Peyer's patch (tissue), 4 donors: ENCODE data around the gene ZNRF1. TPM values are rescaled to one million over a fixed set of nuclear protein-coding genes. Genes with fewer than 3 reads are reported as not detected.

ENCODE experiments used
- DNase-seq, 3 donors: peaks; one replicate each; pipeline ENCODE4 v3.0.0-alpha.2; 2017 to 2019
- H3K27ac ChIP-seq, 4 donors: fragments of 200-600 bp; sonication (generic); one replicate each; pipeline ENCODE4 v1.5.1; 2016 to 2019
- H3K27me3 ChIP-seq, 2 donors: fragments of 200-600 bp; sonication (generic); one replicate each; pipeline ENCODE4 v1.5.1; 2019
- H3K36me3 ChIP-seq, 3 donors: fragments of 200-600 bp; sonication (generic); one replicate each; pipeline ENCODE4 v1.5.1; 2016 to 2019
- H3K4me1 ChIP-seq, 4 donors: fragments of 200-600 bp; sonication (generic); one replicate each; pipeline ENCODE4 v1.5.1; 2016 to 2019
- H3K4me3 ChIP-seq, 4 donors: fragments of 200-600 bp; sonication (generic); 1 replicate in 3 of 4; 2 replicates in 1 of 4; pipeline ENCODE4 v1.5.1; 2016 to 2019; ENCODE audit warnings: mild to moderate bottlenecking in 1 of 4
- H3K9me3 ChIP-seq, 4 donors: fragments of 200-600 bp; sonication (generic); one replicate each; pipeline ENCODE4 v1.5.1; 2016 to 2019; ENCODE audit warnings: mild to moderate bottlenecking in 1 of 4
- CTCF ChIP-seq, 6 experiments: fragments of 450-650 bp in 4 of 6; fragments of 200-600 bp in 2 of 6; sonication (generic) in 1 of 6; IDR thresholded peaks; one replicate each; pipeline ENCODE4 v1.5.1; 2017 to 2019; ENCODE audit warnings: antibody characterized with exemption in 6 of 6, mild to moderate bottlenecking in 3 of 6, moderate library complexity in 1 of 6
- POLR2A ChIP-seq, 2 donors: fragments of 450-650 bp; IDR thresholded peaks; one replicate each; pipeline ENCODE4 v1.5.1; 2017; ENCODE audit warnings: antibody characterized with exemption in 2 of 2, mild to moderate bottlenecking in 2 of 2, moderate library complexity in 2 of 2
- total RNA-seq, 4 donors: library from RNA; depleted of rRNA; stranded (reverse); fragments of >200 nt; gene quantifications; one replicate each; pipeline ENCODE4 v1.1.0, GENCODE V29; 2016

The ZNRF1 gene
- total RNA-seq, 4 donors from 2014 or later, result 10.7 to 32.7 (median 16.4) TPM

DNA sequence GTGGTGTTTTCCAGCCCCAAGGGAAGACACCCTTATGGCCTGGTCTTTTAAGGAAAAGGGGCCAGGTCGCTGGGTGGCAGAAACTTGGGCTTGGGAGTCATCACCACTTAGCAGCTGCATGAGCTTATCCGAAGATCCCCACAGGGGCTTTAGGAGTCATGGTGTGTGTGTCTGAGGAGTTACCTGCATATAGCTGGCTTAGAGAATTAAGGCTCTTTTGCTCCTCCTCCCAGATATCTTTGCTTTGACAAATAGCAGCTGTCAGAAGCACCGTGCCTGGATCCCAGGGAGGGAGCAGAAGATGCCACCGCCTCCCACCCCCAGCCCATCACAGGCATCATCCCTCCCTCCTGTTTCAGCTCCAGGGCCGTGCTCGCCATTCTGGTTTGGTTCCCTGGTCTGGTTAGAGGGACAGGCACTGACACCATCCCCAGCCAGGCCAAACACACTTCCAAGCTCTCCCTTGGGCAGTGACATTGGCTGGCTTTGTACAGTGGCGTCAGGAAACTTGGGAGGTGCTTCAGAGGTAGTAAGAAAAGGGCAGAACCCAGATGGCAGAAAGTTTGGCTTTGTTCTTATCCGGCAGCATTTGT, 100.3 kb downstream of the ZNRF1 start:
- no peak overlapping the region for H3K4me3 ChIP-seq

GRCh38 chr16:75099738-75100602, 101.1 kb downstream of the ZNRF1 start:
- Histone ChIP-seq H3K9me3 (no peaks in the 10 kb centered on the region), H3K36me3 (peaks cover 0 to 7% (median 0%) of the 10 kb centered on the region in 3 donors), H3K27me3 (no peaks in the 10 kb centered on the region), H3K27ac (peak overlapping the region; percentile 43 to 59 (median 50)), H3K4me3 (no peak overlapping the region), H3K4me1 (peaks cover 0 to 38% (median 3%) of the 10 kb centered on the region in 4 donors)
- TF ChIP-seq POLR2A (IDR thresholded peaks at IDR 0.05) (no peak), CTCF (IDR thresholded peaks at IDR 0.05) (no peak)
- DNase-seq, result peak in 2 of 3 donors; percentile 37 to 75

More for the DNA sequence above, 100.3 kb downstream of the ZNRF1 start:
- Histone ChIP-seq H3K27ac (peak overlapping the region; percentile 43 to 59 (median 50)), H3K27me3 (no peaks in the 10 kb centered on the region), H3K4me1 (peaks cover 0 to 32% (median 3%) of the 10 kb centered on the region in 4 donors), H3K9me3 (no peaks in the 10 kb centered on the region), H3K36me3 (peaks cover 0 to 15% (median 0%) of the 10 kb centered on the region in 3 donors)
- no peak for TF ChIP-seq CTCF (IDR thresholded peaks at IDR 0.05)
- no peak for TF ChIP-seq POLR2A (IDR thresholded peaks at IDR 0.05)
- DNase-seq, result no peak

GRCh38 chr16:75100603-75100990, 101.8 kb downstream of the ZNRF1 start:
- peaks cover 0 to 44% (median 3%) of the 10 kb centered on the region in 4 donors for H3K4me1 ChIP-seq
- peaks cover 0 to 2% (median 0%) of the 10 kb centered on the region in 3 donors for H3K36me3 ChIP-seq
- TF ChIP-seq CTCF (IDR thresholded peaks at IDR 0.05), result no peak
- TF ChIP-seq POLR2A (IDR thresholded peaks at IDR 0.05), result no peak
- H3K4me3 ChIP-seq, result no peak overlapping the region
- H3K27ac ChIP-seq, result no peak overlapping the region
- no peak for DNase-seq
- H3K27me3 ChIP-seq, result no peaks in the 10 kb centered on the region
- H3K9me3 ChIP-seq, result no peaks in the 10 kb centered on the region

DNA sequence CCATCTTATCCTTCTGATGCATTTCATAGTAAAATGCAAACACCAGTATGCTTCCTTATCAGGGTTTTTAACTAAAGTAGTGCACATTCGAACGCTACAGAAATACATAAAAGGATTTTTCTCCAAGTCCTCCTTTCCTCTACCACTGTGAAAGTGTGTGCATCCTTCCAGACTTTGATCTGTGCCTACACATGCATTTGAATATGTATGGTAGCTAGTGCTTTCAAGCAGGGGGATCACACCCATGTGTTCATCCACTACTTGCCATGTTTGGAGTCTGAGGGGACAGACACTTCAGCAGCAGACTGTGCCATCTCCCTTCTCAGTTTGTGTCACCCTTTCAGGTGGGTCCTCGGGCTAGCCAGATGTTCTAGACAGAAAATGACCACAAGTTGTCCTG, 102.8 kb downstream of the ZNRF1 start:
- DNase-seq, result no peak
- H3K4me1 ChIP-seq, result peaks cover 0 to 46% (median 3%) of the 10 kb centered on the region in 4 donors
- H3K36me3 ChIP-seq, result no peaks in the 10 kb centered on the region
- TF ChIP-seq POLR2A (IDR thresholded peaks at IDR 0.05) (no peak), CTCF (IDR thresholded peaks at IDR 0.05) (no peak)
- H3K9me3 ChIP-seq, result no peaks in the 10 kb centered on the region
- no peak overlapping the region for H3K4me3 ChIP-seq
- no peaks in the 10 kb centered on the region for H3K27me3 ChIP-seq
- H3K27ac ChIP-seq, result no peak overlapping the region

DNA sequence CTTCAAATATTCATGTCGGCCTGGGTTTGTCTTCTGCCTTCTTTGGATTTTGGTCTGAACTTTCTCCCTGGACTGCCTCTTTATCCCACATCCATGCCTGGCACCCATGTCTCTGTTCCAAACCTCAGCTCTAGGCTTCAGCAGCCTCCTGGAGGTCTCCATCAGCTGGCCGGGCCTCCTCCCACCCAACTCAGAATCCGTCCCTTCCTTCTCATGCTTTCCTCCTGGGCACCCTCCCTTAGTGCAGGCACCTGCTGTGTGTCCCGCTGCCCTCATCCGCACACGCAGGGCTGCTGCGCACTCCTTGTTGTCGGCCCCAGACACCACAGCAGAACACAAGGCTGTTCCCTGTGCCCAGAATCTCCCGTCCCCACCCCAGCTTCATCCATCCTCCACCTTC, 103.8 kb downstream of the ZNRF1 start:
- no peak for DNase-seq
- peaks cover 0 to 48% (median 3%) of the 10 kb centered on the region in 4 donors for H3K4me1 ChIP-seq

More for the DNA sequence above, 103.8 kb downstream of the ZNRF1 start:
- no peak overlapping the region for H3K4me3 ChIP-seq
- H3K27ac ChIP-seq, result no peak overlapping the region
- TF ChIP-seq POLR2A (IDR thresholded peaks at IDR 0.05) (no peak), CTCF (IDR thresholded peaks at IDR 0.05) (no peak)
- no peaks in the 10 kb centered on the region for H3K27me3 ChIP-seq
- H3K9me3 ChIP-seq, result no peaks in the 10 kb centered on the region
- no peaks in the 10 kb centered on the region for H3K36me3 ChIP-seq
